Uterus (tissue), 2 donors: ENCODE measurements around the gene PLEKHG7.

Source experiments
- CTCF ChIP-seq, 4 experiments: fragments of 200-600 bp in 2 of 4; fragments of 450-650 bp in 2 of 4; sonication (generic) in 2 of 4; IDR thresholded peaks; one replicate each; pipeline ENCODE4 v1.5.1; 2016 to 2019; ENCODE audit warnings: antibody characterized with exemption in 4 of 4, mild to moderate bottlenecking in 2 of 4, moderate library complexity in 1 of 4
- POLR2A ChIP-seq, 2 donors: fragments of 450-650 bp; IDR thresholded peaks; one replicate each; pipeline ENCODE4 v1.6.1; 2016; ENCODE audit warnings: antibody characterized with exemption in 2 of 2, mild to moderate bottlenecking in 1 of 2, moderate library complexity in 1 of 2

DNA sequence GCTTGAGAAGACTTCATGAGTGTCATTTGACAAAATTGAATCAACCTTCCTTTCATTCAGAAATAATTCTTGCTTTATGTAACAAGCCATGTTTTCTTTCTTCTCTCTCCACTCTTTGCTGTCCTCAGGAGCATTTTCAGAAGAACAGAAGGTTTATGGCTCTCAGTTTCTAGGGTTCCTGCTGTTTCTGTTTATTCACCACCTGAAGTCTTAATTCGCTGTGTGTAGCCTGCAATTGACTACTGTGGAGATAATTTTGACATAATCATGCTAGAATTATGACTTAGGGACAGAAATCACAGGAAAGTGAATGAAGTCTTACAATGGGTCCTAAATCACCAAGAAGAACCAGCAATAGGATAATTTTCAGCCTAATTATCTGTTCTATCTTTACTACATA is 7.2 kb upstream of the PLEKHG7 start:
- TF ChIP-seq CTCF (IDR thresholded peaks at IDR 0.05), result no peak
- TF ChIP-seq POLR2A (IDR thresholded peaks at IDR 0.05), result no peak
